ENCODE results near the gene MINAR2.

DNA sequence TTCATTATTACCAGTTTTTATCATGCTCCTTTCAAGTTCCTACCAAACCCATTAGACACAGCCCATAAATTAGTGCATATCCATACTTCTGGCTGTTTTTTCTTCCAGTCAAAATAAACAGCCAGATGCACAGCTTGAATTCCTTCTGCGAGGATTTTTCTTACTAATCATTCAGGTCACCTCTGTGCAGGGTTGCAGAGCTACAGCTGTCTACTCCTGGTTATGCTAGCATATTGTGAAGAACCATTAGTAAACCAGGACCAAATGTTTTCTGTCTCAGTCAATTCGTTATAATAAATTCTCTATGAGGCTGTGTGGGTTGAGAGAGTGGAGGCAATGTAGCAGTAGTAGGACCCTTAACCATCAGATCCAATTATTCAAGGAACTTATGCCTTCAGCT lies 8.1 kb upstream of the MINAR2 start:
- TF ChIP-seq, protein P1, sequence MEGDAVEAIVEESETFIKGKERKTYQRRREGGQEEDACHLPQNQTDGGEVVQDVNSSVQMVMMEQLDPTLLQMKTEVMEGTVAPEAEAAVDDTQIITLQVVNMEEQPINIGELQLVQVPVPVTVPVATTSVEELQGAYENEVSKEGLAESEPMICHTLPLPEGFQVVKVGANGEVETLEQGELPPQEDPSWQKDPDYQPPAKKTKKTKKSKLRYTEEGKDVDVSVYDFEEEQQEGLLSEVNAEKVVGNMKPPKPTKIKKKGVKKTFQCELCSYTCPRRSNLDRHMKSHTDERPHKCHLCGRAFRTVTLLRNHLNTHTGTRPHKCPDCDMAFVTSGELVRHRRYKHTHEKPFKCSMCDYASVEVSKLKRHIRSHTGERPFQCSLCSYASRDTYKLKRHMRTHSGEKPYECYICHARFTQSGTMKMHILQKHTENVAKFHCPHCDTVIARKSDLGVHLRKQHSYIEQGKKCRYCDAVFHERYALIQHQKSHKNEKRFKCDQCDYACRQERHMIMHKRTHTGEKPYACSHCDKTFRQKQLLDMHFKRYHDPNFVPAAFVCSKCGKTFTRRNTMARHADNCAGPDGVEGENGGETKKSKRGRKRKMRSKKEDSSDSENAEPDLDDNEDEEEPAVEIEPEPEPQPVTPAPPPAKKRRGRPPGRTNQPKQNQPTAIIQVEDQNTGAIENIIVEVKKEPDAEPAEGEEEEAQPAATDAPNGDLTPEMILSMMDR (IDR thresholded peaks at IDR 0.05), result no peak
- TF ChIP-seq POLR2A (IDR thresholded peaks at IDR 0.05) (no peak), POLR2AphosphoS5 (IDR thresholded peaks at IDR 0.05) (no peak), EP300 (IDR thresholded peaks at IDR 0.05) (no peak)

Measured in stomach (tissue), 4 donors.